GM23338 (cell line): ENCODE data around the gene GNAZ. TPM values are rescaled to one million over a fixed set of nuclear protein-coding genes. Genes with fewer than 3 reads are reported as not detected.

ENCODE experiments used
- ATAC-seq: fragments of 200-7000 bp; cut with Tn5 transposase; 3 replicates; pipeline ENCODE4 v1.9.1; 2020
- DNase-seq: peaks from one replicate; pipeline ENCODE4 v3.0.0-alpha.2; 2015; ENCODE audit warnings: low spot score
- H2AFZ ChIP-seq: fragments of 200-600 bp; sonication (generic); 2 replicates; pipeline ENCODE4 v1.8.0; 2016; ENCODE audit warnings: antibody characterized with exemption, mild to moderate bottlenecking, moderate library complexity
- H3F3A ChIP-seq: fragments of 200-600 bp; sonication (generic); replicated peaks from 2 replicates; pipeline ENCODE4 v1.8.0; 2017; ENCODE audit warnings: antibody characterized with exemption, mixed run types, low read depth
- H3K27ac ChIP-seq: fragments of 200-600 bp; sonication (generic); 2 replicates; pipeline ENCODE4 v1.6.1; 2016; ENCODE audit warnings: low read depth
- H3K27me3 ChIP-seq: fragments of 200-600 bp; sonication (generic); 2 replicates; pipeline ENCODE4 v1.8.0; 2016; ENCODE audit warnings: mild to moderate bottlenecking, mixed run types, moderate library complexity; ENCODE audit not compliant: insufficient read depth
- H3K36me3 ChIP-seq: fragments of 200-600 bp; sonication (generic); 2 replicates; pipeline ENCODE4 v1.8.0; 2016; ENCODE audit warnings: mild to moderate bottlenecking; ENCODE audit not compliant: insufficient read depth
- H3K4me1 ChIP-seq: fragments of 200-600 bp; sonication (generic); 2 replicates; pipeline ENCODE4 v1.8.0; 2016; ENCODE audit warnings: mild to moderate bottlenecking, moderate library complexity; ENCODE audit not compliant: insufficient read depth
- H3K4me2 ChIP-seq: fragments of 200-600 bp; sonication (generic); 2 replicates; pipeline ENCODE4 v1.7.1; 2017; ENCODE audit warnings: mixed run types
- H3K4me3 ChIP-seq: fragments of 200-600 bp; sonication (generic); 2 replicates; pipeline ENCODE4 v1.6.1; 2016; ENCODE audit warnings: mixed run types
- H3K79me2 ChIP-seq: fragments of 200-600 bp; sonication (generic); replicated peaks from 2 replicates; pipeline ENCODE4 v1.8.0; 2017; ENCODE audit warnings: mild to moderate bottlenecking; ENCODE audit not compliant: insufficient read depth
- H3K9me2 ChIP-seq: fragments of 200-600 bp; sonication (generic); 2 replicates; pipeline ENCODE4 v1.8.0; 2017; ENCODE audit not compliant: insufficient read depth
- H4K20me1 ChIP-seq: fragments of 200-600 bp; sonication (generic); replicated peaks from 2 replicates; pipeline ENCODE4 v1.8.0; 2017; ENCODE audit warnings: mild to moderate bottlenecking; ENCODE audit not compliant: insufficient read depth
- H3K27ac Mint-ChIP-seq: 2 replicates; pipeline ENCODE4 v1.8.0; 2020; ENCODE audit warnings: inconsistent platforms, mild to moderate bottlenecking, moderate library complexity, mixed read lengths
- H3K27me3 Mint-ChIP-seq: 3 replicates; pipeline ENCODE4 v1.8.0; 2022; ENCODE audit warnings: low read depth, mild to moderate bottlenecking, moderate library complexity, mixed read lengths, inconsistent platforms; ENCODE audit not compliant: insufficient read depth, poor library complexity
- H3K36me3 Mint-ChIP-seq: 3 replicates; pipeline ENCODE4 v1.8.0; 2021; ENCODE audit warnings: low read depth, mild to moderate bottlenecking, inconsistent platforms, moderate library complexity, mixed read lengths
- H3K4me1 Mint-ChIP-seq: 3 replicates; pipeline ENCODE4 v1.8.0; 2020; ENCODE audit warnings: mild to moderate bottlenecking, inconsistent platforms, mixed read lengths
- H3K4me3 Mint-ChIP-seq: 3 replicates; pipeline ENCODE4 v1.8.0; 2021; ENCODE audit warnings: moderate library complexity, mild to moderate bottlenecking, inconsistent platforms, mixed read lengths
- H3K9me3 Mint-ChIP-seq: 3 replicates; pipeline ENCODE4 v1.8.0; 2020; ENCODE audit warnings: moderate library complexity, mild to moderate bottlenecking, inconsistent platforms, mixed read lengths
- CREB1 ChIP-seq: fragments of 250-450 bp; sonication (Bioruptor Pico); IDR thresholded peaks from 2 replicates; pipeline ENCODE4 v1.5.0; 2020; ENCODE audit warnings: low read depth, mild to moderate bottlenecking, moderate library complexity
- EZH2 ChIP-seq: fragments of 200-600 bp; sonication (generic); IDR thresholded peaks from one replicate; pipeline ENCODE4 v1.8.0; 2017; ENCODE audit warnings: antibody characterized with exemption, mild to moderate bottlenecking, low read depth; ENCODE audit not compliant: unreplicated experiment
- EZH2phosphoT487 ChIP-seq: fragments of 200-600 bp; sonication (generic); IDR thresholded peaks from one replicate; pipeline ENCODE4 v1.8.1; 2018; ENCODE audit warnings: antibody characterized with exemption; ENCODE audit not compliant: unreplicated experiment
- polyA plus RNA-seq: library from polyadenylated mRNA; unstranded; fragments of >200 nt; fragmentation: Nextera tagmentation; extraction: Ambion mirVana; gene quantifications from 2 replicates; pipeline ENCODE4 v1.2.1, GENCODE V29; 2016
- total RNA-seq: library from RNA; depleted of rRNA; stranded (reverse); fragments of >200 nt; shearing (Covaris generic); gene quantifications from 2 replicates; pipeline ENCODE4 v1.2.3, GENCODE V29; 2014
- TF ChIP-seq, protein P1 (sequence below), 2 experiments: fragments of 200-600 bp in 1 of 2; sonication (generic) in 1 of 2; conservative IDR thresholded peaks; 2 replicates each; pipeline versions ENCODE4 v1.5.1 to v1.6.1; 2016 to 2017; ENCODE audit warnings: antibody characterized with exemption in 2 of 2, low read depth in 2 of 2, mild to moderate bottlenecking in 2 of 2, moderate library complexity in 1 of 2
- TF ChIP-seq, protein P2 (sequence below): IDR thresholded peaks from 2 replicates; pipeline ENCODE4 v1.6.1; 2016; ENCODE audit warnings: antibody characterized with exemption
- TF ChIP-seq, protein P3 (sequence below): IDR thresholded peaks from one replicate; pipeline ENCODE4 v1.6.1; 2018; ENCODE audit warnings: antibody characterized with exemption; ENCODE audit not compliant: unreplicated experiment

GNAZ gene
- total and polyA plus RNA-seq, 2 experiments from 2014 or later, result 2.9 to 11.1 TPM

DNA sequence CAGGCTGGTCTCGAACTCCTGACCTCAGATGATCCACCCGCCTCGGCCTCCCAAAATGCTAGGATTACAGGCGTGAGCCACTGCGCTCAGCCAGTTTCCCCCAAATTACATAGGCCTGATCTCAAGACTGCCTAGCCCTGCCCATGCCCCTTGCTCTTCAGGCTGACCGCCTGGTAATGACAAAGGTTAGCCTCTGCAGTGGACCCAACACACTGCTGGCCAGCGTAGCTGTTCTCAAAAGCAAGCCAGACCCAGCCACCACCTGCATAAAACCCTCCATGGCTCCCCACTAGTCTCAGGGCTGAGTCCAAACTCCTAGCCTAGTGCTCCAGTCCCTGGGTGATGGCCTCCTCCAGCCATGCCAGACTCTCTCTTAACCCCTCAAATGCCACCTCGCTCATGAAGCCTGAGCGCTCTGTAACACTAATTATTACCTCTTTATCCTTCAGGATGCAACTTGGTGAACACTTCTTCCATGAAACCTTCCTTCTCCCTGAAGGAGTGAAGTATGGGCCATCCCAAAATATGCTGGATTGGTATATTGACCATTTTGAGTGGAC lies 72.3 kb downstream of the GNAZ start:
- H3K27ac ChIP-seq, result no peak overlapping the region
- H3K4me1 Mint-ChIP-seq, result peaks cover 19% of the 10 kb centered on the region

DNA sequence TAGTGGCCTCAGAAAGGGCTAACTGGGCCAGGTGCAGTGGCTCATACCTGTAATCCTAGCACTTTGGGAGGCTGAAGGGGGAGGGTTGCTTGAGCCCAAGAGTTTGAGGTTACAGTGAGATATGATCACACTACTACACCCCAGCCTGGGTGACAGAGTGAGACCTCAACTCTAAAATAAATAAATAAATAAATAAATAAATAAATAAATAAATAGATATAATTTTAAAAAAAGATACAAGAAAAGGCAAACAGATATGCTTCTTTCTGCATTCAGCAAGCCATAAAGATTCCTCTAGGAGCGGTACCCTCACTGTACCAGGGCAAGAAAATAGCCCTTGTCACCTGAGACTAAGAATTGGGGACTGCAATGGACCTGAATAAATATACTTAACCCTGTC lies 72.8 kb downstream of the GNAZ start:
- H3K27me3 Mint-ChIP-seq, result peaks cover 21% of the 10 kb centered on the region
- no peak for ATAC-seq
- TF ChIP-seq CREB1 (no peak), EZH2phosphoT487 (no peak), EZH2 (no peak)
- TF ChIP-seq, protein P1, sequence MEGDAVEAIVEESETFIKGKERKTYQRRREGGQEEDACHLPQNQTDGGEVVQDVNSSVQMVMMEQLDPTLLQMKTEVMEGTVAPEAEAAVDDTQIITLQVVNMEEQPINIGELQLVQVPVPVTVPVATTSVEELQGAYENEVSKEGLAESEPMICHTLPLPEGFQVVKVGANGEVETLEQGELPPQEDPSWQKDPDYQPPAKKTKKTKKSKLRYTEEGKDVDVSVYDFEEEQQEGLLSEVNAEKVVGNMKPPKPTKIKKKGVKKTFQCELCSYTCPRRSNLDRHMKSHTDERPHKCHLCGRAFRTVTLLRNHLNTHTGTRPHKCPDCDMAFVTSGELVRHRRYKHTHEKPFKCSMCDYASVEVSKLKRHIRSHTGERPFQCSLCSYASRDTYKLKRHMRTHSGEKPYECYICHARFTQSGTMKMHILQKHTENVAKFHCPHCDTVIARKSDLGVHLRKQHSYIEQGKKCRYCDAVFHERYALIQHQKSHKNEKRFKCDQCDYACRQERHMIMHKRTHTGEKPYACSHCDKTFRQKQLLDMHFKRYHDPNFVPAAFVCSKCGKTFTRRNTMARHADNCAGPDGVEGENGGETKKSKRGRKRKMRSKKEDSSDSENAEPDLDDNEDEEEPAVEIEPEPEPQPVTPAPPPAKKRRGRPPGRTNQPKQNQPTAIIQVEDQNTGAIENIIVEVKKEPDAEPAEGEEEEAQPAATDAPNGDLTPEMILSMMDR (conservative IDR thresholded peaks at IDR 0.05; ENCODE audit: low read depth in 2 of 2), result no peak

More for the DNA sequence above, 72.3 kb downstream of the GNAZ start:
- Mint-ChIP-seq H3K9me3 (peaks cover 3% of the 10 kb centered on the region; the same call in 1 of the 3 replicates), H3K27me3 (peaks cover 18% of the 10 kb centered on the region), H3K27ac (no peak overlapping the region), H3K36me3 (no peaks in the 10 kb centered on the region), H3K4me3 (peak overlapping the region; percentile 64)
- peak overlapping the region; percentile 47 for H3K4me3 ChIP-seq
- ATAC-seq (no peak), DNase-seq (no peak)
- TF ChIP-seq, protein P2, sequence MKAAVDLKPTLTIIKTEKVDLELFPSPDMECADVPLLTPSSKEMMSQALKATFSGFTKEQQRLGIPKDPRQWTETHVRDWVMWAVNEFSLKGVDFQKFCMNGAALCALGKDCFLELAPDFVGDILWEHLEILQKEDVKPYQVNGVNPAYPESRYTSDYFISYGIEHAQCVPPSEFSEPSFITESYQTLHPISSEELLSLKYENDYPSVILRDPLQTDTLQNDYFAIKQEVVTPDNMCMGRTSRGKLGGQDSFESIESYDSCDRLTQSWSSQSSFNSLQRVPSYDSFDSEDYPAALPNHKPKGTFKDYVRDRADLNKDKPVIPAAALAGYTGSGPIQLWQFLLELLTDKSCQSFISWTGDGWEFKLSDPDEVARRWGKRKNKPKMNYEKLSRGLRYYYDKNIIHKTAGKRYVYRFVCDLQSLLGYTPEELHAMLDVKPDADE, result no peak
- TF ChIP-seq, protein P3, sequence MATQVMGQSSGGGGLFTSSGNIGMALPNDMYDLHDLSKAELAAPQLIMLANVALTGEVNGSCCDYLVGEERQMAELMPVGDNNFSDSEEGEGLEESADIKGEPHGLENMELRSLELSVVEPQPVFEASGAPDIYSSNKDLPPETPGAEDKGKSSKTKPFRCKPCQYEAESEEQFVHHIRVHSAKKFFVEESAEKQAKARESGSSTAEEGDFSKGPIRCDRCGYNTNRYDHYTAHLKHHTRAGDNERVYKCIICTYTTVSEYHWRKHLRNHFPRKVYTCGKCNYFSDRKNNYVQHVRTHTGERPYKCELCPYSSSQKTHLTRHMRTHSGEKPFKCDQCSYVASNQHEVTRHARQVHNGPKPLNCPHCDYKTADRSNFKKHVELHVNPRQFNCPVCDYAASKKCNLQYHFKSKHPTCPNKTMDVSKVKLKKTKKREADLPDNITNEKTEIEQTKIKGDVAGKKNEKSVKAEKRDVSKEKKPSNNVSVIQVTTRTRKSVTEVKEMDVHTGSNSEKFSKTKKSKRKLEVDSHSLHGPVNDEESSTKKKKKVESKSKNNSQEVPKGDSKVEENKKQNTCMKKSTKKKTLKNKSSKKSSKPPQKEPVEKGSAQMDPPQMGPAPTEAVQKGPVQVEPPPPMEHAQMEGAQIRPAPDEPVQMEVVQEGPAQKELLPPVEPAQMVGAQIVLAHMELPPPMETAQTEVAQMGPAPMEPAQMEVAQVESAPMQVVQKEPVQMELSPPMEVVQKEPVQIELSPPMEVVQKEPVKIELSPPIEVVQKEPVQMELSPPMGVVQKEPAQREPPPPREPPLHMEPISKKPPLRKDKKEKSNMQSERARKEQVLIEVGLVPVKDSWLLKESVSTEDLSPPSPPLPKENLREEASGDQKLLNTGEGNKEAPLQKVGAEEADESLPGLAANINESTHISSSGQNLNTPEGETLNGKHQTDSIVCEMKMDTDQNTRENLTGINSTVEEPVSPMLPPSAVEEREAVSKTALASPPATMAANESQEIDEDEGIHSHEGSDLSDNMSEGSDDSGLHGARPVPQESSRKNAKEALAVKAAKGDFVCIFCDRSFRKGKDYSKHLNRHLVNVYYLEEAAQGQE, result no peak
- no peaks in the 10 kb centered on the region for H3K36me3 ChIP-seq
- H3K79me2 ChIP-seq, result no peaks in the 10 kb centered on the region
- H3K4me1 ChIP-seq, result peaks cover 9% of the 10 kb centered on the region
- H3F3A ChIP-seq, result no peaks in the 10 kb centered on the region
- H4K20me1 ChIP-seq, result no peaks in the 10 kb centered on the region
- H3K4me2 ChIP-seq, result peak overlapping the region; percentile 73; the same call in 1 of the 2 replicates
- H3K9me2 ChIP-seq, result no peaks in the 10 kb centered on the region
- H3K27me3 ChIP-seq, result peaks cover 18% of the 10 kb centered on the region; the same call in 1 of the 2 replicates
- H2AFZ ChIP-seq, result peak overlapping the region; percentile 77; the same call in 1 of the 2 replicates

More for the DNA sequence above, 72.8 kb downstream of the GNAZ start:
- no peaks in the 10 kb centered on the region for H3K36me3 Mint-ChIP-seq
- Histone ChIP-seq H3K79me2 (no peaks in the 10 kb centered on the region), H4K20me1 (no peaks in the 10 kb centered on the region), H3K9me2 (no peaks in the 10 kb centered on the region), H3K27ac (no peak overlapping the region), H3K4me3 (no peak overlapping the region), H3K4me2 (no peak overlapping the region), H3K4me1 (peaks cover 9% of the 10 kb centered on the region), H3F3A (no peaks in the 10 kb centered on the region), H3K27me3 (peaks cover 21% of the 10 kb centered on the region; the same call in 1 of the 2 replicates), H3K36me3 (no peaks in the 10 kb centered on the region), H2AFZ (no peak overlapping the region)
- H3K9me3 Mint-ChIP-seq, result peaks cover 3% of the 10 kb centered on the region; the same call in 1 of the 3 replicates
- no peak overlapping the region for H3K27ac Mint-ChIP-seq
- H3K4me1 Mint-ChIP-seq, result peaks cover 16% of the 10 kb centered on the region
- H3K4me3 Mint-ChIP-seq, result no peak overlapping the region
- DNase-seq, result no peak
